GM19023 (cell line): ENCODE measurements around the gene ZNF740.

Experiments
- ATAC-seq: cut with Tn5 transposase; IDR thresholded peaks from one replicate; pipeline ENCODE4 v1.9.1; 2021; ENCODE audit warnings: mild to moderate bottlenecking, moderate library complexity; ENCODE audit not compliant: unreplicated experiment

ZNF740 gene

DNA sequence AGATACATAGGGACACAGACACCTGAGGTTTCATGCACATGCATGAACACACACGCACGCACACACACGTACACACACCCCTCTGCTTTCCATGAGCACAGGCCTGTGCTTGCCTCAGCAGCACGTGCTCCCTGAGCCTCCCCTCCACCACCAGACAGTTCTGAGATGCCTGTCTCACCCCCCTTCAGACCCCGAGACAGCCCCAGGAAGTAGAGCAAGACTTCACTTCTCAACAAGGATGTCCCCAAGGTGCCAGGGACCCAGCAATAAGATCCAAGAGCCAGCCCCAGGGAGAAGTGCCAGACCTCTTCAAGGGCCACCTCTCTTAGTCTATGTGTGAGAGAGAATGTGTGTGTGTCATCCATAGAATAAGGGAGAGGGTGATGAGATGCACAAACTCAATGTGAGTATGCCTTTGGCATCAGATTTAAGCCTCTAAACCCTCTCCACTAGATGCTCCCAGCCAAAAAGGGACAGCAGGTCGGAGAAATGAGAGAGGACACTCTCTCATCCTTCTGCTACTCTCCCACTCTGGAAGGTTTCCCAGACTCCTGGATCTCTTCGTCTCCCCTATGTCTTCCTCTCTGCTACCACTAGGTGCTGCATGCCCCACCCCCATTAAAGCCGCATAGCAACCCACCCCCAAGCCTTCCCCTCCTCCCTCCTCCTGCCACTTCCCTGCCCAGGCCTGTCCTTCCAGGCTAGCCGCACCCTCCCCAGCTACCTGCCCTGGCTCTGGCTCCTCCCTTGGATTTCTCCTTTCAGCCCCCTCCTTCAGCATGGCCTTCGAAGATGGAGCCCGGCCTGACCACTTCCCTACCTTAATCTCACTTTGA is 43.8 kb downstream of the ZNF740 start:
- no peak for ATAC-seq

DNA sequence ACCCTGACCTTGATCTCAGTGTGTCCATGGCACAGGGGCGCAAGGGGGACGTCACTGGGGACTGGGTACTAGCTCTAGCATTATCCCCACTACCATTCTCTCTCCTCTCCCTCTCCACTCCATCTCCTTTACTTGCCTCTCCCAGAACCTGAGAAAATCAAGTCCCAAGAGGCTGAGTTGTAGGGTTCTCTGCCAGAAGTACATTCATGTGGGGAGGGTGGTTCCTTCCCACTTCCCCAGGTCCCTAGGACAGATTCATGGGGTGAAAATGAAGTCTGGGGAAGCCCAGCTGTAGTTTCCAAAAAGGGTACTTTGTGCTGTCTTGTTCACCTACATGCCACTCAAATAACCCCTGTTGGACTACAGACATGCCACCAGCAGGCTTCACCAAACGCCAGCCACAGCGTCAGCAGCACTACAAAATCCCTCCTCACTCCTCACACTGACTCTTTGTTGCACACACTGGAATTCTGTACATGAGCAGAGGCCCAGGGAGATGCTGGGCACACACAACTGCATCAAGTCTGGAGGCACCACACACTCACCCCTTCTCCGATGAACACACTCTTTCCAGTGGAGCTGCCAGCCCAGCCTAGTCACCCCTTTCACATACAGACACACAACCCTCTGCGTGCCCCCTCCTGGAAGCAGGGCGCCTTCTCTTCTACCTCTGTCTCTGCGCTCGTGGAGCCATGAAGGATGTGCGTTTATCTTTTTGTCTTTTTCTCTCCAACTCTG is 44.5 kb downstream of the ZNF740 start:
- no peak for ATAC-seq

DNA sequence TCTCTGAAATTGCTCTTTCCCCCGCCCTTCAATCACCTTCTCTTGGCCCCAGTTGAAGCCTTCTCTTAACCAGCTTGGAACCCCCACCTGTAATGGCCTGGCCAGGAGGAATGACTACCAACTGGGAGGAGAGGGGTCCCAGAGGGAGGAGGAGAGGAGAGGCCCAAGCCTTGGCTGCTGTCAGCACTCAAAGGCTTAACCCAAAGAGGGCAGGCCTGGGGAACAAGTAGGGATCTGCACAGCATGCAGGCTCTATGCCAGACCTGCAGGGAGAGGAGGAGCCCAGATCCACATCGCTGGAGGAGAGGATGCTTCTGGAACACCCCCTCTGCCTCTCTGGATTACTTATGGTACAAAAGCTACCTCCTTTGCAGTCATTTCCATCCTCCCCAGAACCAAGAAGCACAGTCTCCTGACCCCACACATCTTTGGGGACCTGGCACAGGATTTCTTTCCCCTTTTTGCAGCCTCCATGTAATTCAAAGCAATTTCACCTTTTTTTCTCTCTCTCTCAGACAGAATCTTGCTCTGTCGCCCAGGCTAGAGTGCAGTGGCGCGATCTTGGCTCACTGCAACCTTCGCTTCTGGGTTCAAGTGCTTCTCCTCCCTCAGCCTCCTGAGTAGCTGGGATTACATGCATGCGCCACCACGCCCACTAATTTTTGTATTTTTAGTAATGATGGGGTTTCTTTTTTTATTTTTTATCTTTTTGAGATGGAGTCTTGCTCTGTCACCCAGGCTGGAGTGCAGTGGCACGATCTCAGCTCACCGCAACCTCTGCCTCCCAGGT is 45.3 kb downstream of the ZNF740 start:
- no peak for ATAC-seq

DNA sequence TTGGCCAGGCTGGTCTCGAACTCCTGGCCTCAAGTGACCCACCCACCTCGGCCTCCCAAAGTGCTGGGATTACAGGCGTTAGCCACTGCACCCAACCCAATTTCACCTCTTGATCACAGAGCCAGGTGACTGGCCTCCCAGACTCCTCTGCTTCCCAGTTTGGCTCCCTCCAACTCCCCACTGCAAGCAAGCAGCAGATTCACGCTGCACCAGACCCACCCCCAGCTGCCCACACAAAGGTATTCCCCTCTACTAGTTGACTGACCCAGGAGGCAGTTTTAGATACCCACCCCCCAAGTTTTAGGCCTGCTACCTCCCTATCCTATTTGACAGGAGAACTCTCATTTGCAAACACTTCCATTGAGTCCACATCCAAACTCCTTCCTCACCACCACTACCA is 46.3 kb downstream of the ZNF740 start:
- no peak for ATAC-seq

DNA sequence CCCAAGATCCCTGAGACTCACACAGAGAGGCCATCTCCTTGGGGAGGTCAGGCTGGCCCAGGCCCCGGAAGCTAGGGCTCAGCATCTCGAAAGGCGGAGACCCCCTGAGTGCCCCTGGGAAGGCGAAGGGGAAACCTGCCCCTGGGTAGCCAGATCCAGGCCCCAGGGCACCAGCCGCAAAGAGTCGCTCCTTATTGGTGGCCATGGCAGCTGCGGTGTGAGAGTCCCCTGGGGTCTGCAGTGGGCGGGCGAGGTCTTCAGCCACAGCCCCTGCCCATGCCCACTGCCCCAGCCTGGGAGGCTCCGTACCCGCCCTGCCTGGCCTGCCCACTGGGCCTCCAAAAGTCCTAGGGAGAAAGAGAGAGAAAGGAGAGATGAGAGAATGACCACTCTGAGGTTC is 46.8 kb downstream of the ZNF740 start:
- no peak for ATAC-seq

DNA sequence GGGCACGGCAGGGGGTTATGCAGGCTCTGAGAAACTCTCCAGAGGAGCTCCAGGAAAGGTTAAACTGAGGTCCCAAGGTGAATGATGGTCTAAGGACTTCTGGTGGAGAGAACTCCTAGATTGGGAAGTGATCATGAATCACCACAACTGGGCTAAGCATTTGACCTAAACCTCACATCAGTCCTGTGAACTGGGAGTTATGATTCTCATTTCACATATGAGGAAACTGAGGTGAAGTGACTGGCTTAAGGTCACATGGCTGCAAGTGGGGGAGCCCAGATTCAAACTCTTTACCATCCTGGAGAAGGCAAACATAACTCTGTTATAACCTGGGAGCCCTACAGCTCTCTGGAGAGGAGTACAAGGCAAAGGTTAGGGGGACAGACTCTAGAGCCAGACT is 47.3 kb downstream of the ZNF740 start:
- no peak for ATAC-seq

DNA sequence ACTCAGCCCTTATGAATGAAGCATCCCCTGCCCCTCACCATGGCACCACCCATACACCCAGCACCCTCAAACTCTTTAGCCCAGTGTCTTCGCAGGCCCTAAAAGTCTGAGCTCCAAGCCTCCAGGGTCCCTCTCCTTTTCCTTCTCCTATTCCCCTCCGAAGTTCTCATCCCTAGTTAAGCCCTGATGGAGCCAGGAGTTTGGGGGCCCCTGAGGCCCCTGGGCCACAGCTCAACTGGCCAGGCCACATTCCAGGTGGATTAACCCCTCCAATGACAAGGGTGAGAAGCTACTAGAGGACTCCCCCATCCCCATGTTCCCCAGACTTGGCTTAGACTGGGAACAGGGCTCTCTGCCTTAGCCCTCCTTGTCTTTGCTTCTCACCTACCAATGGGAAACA is 48.9 kb downstream of the ZNF740 start:
- ATAC-seq = no peak

DNA sequence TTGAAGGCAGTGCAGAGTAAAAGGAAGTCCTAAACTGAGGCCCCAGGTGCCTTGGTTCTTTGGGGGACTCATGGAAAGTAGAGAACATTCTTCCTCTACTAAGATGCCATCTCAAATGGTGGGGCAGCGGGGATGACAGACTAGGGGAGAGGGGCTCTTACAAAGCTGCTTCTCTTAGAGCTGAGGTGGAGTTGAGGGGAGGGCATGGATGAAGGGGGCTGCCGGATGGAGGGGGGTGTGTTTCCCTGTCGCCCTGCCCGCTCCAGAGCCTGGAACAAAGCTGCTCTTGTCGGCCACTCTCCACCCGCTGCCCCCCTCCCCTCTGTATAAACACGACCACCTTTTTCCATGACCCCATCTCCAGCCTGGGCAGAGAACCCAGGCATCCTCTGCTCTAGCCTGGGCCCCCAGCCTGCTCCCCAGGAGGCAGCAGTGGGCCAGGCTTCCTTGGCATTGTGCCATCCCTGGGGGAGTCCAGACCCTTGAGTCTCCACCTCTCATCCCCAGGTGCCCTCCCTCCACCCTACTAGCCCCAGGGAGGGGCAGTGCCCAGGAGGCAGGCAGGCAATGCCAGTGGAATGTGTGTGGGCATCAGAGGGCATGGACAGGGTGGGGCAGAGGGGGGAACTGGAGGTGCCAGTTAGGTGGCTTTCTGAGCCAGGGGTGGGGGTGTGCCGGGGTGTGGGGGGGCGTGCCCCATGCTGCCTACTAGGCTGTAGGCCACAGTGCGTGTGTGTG is 49.8 kb downstream of the ZNF740 start:
- ATAC-seq = no peak

DNA sequence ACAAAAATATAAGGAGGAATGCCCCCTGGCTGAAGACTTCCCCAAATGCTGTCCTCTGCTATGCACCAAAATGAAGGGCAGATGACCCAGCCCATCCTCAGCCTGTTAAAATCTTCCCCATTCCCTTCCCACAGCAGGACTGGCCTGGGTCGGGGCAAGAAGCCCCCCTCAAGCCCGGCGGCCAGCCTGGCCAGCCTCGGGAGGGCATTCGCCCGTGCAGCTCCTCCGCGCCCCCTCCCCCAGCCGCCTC is 51.1 kb downstream of the ZNF740 start:
- no peak for ATAC-seq

DNA sequence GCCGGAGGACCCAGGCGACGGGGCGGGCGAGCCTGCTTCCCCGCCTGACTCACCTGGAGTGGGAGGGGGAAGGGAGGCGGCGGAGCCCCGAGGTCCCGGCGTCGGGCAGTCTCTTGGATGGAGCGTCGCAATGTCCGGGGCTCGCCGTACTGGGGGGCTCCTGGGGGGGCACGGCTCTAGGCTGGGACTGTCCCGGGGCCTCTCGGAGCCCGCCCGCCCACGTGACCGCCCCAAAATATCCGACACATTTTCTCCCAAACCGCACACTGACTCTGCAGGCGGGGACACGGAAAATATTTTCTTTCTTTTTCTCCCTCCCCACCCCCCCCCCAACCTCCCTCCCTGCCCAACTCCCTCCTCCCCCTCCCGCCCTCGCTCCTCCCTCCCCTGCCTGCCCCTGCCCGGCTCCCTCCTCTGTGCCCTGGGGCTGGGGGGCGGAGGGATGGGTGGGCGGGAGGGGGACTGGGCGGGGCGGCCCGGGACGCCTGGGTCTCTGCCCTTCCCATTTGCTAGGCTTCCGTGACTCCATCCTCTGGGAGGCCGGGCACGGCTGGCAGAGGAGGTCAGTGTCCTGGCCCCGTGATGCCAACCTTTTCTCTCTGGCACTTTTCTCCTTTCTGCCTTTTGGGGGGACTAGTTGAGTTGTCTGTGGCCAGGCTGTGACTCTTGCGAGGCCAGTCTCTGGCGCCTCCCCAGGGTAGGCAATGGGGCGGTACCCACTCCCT is 51.6 kb downstream of the ZNF740 start, which contains the start of gene RARG:
TSS of gene RARG (minus strand) at position 289 of the 725 bp plus-strand sequence. CDS start 4,664 bp downstream, outside the sequence.
- ATAC-seq = no peak

DNA sequence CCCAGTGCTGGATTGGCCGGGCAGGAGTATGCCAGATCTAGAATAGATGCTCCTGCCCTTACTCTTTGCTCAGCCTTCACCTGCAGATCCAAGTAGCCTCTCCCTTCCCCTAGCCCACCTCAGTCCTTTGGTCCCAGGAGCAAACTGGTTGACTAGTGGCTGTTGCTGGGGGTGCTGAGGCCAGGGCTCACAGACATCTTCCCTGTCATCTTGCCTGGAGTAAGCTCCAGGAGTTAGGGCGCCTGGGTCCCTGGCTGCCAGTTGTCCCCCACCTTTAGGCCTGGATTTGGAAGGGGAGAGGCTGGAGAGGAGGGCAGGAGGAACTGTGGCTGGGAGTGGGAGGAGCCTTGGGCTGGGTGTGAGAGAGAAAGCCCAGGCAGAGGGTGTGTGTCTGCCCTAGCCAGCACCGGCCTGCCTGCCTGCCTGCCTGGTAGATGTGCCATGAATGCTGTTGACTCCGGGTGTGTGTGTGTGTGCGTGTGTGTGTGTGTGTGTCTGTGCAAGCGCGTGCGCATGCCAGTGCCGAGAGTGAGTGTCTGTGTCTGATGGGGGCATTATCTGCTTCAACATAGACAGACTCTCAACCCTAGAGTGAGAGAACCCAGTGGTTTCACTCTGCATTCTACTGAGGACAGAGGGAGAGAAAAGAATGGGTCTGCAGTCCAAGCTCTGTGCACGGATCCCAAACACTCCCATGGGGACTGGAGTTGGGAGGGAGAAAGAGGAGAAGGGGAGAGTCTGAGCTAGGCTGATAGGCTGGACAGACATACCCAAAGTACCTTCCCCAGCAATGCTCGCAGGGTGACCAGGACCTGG is 52.3 kb downstream of the ZNF740 start:
- no peak for ATAC-seq

DNA sequence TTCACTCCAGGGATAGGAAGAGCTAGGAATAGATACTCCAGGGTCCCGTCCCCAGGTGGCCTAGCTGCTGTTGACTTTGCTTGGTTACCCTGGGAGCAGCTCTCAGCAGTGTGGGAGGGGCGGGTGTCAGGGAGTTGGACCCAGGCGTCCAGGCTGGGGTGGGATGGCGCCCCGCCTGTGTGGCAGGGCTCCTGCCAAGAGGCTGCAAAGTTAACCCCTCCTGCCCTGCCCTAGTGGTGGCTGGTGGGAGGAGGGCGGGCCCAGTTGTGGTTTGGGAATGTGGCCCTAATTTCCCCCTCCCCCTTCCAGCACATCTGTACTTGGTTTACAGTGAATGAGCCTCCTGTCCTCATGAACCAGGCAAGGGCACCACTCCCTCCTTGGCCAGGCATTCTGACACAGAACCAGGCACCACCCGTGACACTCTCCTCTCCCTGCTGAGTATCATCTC is 53.2 kb downstream of the ZNF740 start:
- ATAC-seq = no peak

DNA sequence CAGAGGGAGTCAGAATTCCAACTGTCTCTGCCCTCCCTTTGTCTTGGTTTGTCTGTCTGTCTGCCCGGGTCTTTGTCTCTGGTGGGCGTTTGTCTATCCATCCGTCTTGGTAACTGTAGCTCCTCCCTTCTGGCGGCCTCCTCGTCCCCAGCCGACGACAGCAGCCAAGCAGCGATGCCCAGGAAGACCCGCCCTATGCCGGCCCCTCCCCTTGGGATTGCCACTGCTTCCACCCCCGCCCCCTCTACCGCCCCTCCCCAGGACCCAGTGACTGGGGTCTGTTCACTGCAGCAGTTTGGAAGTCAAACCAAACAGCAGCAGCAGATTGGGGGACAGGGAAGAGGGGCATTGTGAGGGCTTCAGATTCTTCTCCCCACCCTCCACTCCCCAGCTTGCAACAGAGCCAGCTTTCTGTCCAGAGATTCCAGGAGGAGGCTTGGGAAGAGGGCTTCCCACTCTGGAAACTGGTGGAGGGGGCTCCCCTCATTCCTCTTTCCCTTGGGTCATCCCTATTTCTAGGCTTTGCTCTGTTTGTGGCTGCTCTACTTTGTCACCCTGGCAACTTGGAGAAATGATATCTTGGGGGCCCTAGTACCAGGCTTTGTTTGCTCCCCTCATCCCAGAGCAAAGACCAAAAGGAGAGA is 53.9 kb downstream of the ZNF740 start:
- ATAC-seq = no peak

DNA sequence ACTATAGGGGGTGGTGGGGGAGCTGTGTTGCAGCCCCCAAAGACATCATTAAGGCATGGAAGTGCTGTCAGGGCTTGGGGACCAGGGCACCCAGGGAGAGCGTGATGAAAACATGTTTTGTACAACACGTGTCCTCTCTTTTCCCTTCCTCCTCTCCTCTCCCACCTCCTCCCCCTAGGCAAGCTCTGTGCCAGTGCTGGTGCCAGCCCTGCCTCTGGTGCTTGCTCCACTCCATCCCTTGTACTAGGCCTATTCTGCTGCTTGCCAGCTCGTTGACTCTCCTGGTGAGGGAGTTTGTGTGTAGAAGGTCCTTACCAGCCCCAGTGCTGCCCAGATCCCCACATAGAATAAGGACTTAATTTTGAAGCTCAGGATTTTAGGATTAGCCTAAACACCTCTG is 54.6 kb downstream of the ZNF740 start:
- ATAC-seq = no peak

DNA sequence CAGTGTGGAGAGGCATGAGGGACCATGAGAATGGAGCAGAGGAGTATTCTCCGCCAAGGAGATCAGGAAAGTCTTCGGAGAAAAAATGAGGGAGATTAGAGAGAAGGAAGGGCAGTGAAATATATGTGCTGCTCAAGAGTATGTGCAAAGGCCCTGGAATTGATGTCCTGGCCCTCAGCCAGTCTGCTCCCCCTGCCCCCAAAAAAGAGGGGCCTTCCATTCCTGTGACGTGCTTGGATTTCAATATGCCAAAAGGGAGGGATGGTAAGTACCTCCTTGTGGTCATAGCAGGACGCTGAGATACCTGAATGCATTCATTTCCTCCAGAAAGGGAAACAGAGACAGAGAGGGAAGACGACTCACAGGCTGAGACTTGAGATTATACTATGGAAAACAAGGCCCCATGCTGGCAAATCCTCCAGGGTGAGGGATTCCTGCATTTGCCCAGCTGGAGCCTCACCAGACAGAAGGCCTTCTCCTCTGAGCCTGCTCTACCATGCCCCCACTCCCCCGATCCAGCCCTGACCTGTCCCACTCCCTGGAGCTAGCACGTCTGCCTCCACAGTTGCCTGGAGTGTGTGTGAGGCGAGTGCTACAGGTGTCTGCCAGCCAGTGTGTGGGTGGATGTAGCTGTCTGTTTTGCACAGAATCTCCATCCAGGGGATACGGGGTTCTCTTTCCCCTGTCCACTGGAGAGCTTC is 55.4 kb downstream of the ZNF740 start:
- ATAC-seq = no peak

DNA sequence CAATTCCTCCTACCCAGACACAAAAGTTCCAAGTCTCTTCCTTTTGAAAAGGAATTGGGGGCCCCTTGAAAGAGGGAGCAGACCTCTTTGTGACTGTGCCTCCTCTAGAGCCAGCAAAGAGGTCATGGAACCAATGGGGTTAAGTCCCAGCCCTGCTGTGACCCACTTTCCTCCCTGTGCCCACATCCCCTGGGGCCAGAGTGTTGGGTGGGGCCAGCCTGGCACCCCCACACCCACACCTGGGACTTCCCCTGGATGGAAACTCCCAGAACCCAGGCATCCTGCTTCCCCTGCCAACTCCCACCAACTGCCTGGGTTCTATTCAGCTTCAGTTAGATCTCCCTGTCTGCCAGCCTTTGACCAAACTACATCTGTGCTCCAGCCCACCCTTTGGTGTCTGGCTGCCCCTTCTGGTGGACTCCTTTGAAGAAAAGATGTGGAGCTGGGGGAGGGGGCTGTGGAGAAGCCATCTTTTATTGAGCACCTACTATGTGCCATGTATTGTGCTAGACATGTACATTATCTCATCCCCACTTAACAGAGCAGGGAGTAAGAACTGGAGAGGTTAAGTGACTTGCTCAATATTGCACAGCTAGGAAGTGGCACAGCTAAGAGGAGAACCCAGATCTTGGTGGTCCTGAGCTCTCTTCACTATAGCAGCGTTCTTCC is 56.1 kb downstream of the ZNF740 start:
- no peak for ATAC-seq

DNA sequence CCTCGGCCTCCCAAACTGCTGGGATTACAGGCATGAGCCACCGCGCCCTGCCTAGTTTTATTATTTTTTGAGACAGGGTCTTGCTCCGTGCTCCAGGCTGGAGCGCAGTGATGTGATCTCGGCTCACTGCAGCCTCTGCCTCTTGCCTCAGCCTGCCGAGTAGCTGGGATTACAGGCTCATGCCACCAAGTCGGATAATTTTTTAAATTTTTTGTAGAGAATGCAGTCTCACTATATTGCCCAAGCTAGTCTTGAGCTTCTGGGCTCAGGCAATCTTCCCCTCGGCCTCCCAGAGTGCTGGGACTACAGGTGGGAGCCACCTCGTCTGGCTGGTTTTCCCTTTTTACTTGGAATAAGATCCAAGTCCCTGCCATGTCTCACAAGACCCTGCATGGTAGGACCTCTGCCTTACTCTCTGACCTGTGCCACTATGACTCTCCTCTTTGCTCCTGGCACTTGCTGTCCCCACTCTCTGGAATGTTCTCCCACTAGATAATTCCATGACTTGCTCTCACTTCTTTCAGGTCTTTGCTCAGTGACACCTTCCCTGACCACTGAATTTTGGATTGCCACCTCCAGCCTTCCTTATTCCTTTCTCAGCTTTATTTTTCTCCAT is 59.2 kb downstream of the ZNF740 start:
- ATAC-seq = no peak
